Measurements from ENCODE around the gene PLD1. TPM values are rescaled to one million over a fixed set of nuclear protein-coding genes. Genes with fewer than 3 reads are reported as not detected.

Gene PLD1
- total RNA-seq, 1 donor: 19.4 TPM

- no peak for DNase-seq (ENCODE audit: low read depth)
- TF ChIP-seq, protein P1, sequence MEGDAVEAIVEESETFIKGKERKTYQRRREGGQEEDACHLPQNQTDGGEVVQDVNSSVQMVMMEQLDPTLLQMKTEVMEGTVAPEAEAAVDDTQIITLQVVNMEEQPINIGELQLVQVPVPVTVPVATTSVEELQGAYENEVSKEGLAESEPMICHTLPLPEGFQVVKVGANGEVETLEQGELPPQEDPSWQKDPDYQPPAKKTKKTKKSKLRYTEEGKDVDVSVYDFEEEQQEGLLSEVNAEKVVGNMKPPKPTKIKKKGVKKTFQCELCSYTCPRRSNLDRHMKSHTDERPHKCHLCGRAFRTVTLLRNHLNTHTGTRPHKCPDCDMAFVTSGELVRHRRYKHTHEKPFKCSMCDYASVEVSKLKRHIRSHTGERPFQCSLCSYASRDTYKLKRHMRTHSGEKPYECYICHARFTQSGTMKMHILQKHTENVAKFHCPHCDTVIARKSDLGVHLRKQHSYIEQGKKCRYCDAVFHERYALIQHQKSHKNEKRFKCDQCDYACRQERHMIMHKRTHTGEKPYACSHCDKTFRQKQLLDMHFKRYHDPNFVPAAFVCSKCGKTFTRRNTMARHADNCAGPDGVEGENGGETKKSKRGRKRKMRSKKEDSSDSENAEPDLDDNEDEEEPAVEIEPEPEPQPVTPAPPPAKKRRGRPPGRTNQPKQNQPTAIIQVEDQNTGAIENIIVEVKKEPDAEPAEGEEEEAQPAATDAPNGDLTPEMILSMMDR (IDR thresholded peaks at IDR 0.05; ENCODE audit: insufficient read depth, low read depth, low read length): no peak
- H3K4me3 ChIP-seq (ENCODE audit: low read depth, low read length): no peak overlapping the region
Observed at GRCh38 chr3:171688002-171688401, 122.3 kb downstream of the PLD1 start.

DNA sequence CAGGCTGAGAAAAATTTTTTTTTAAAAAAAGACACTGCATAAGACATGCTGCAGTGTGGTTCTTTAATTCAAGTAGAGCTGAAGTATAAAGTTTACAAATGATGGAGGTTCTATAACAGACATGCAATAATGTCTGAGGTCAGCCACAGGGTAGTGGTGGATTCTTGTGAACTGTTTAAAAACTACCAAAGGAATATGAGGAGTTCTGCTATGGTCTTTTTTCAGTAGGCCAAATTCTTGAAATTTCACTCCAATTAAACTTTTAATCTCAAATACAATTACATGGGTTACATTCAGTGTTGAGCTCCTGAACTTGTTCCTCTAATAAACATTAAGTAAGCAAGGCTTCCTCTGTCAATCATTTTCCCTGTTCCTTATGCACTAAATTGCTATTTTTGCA is 122.7 kb downstream of the PLD1 start:
- no peak overlapping the region for H3K4me3 ChIP-seq (ENCODE audit: low read depth, low read length)
- TF ChIP-seq, protein P1 (IDR thresholded peaks at IDR 0.05; ENCODE audit: insufficient read depth, low read depth, low read length): no peak
- DNase-seq (ENCODE audit: low read depth): no peak

- no peak overlapping the region for H3K4me3 ChIP-seq (ENCODE audit: low read depth, low read length)
- DNase-seq (ENCODE audit: low read depth): no peak
- TF ChIP-seq, protein P1 (IDR thresholded peaks at IDR 0.05; ENCODE audit: insufficient read depth, low read depth, low read length): no peak
Observed at GRCh38 chr3:171687064-171687463, 123.2 kb downstream of the PLD1 start.

- no peak for DNase-seq (ENCODE audit: low read depth)
- TF ChIP-seq, protein P1 (IDR thresholded peaks at IDR 0.05; ENCODE audit: insufficient read depth, low read depth, low read length): no peak
- H3K4me3 ChIP-seq (ENCODE audit: low read depth, low read length): no peak overlapping the region
Observed at GRCh38 chr3:171685116-171685895, 125.0 kb downstream of the PLD1 start.

- TF ChIP-seq, protein P1 (IDR thresholded peaks at IDR 0.05; ENCODE audit: insufficient read depth, low read depth, low read length): no peak
- no peak overlapping the region for H3K4me3 ChIP-seq (ENCODE audit: low read depth, low read length)
- DNase-seq (ENCODE audit: low read depth): no peak
Observed at GRCh38 chr3:171684221-171684620, 126.1 kb downstream of the PLD1 start.

- no peak for DNase-seq (ENCODE audit: low read depth)
- H3K4me3 ChIP-seq (ENCODE audit: low read depth, low read length): no peak overlapping the region
- TF ChIP-seq, protein P1 (IDR thresholded peaks at IDR 0.05; ENCODE audit: insufficient read depth, low read depth, low read length): no peak
Observed at GRCh38 chr3:171682743-171683142, 127.5 kb downstream of the PLD1 start.
